ENCODE results near the gene TRIO.
"Not testable (repeated sequence)": the region's sequence is repeated elsewhere in the genome, so short reads cannot be mapped to it uniquely, and the experiment has no call there.

Gene TRIO

DNA sequence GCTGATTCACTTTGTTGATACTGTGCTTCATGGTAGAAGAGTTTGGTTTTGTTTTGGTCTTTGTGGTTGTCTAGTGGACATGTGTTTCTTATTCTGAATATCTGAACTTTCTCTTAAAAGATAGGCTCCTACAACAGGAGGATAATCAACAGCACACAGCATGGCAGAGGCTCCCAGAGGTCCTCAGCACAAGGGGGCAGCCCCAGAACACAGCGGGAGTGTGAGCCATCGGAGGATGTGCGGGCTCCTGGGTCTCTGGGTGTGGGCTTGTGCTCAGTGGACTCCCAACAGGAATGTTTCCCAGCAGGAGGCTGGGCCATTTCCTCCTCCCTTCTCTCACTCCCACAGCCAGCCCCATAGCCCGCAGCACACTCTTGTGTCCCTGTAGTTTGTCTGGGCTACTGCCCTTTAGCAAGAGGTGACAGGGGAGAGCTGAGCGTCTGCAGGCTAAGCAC lies 274.2 kb downstream of the TRIO start:
- DNase-seq = no peak

DNA sequence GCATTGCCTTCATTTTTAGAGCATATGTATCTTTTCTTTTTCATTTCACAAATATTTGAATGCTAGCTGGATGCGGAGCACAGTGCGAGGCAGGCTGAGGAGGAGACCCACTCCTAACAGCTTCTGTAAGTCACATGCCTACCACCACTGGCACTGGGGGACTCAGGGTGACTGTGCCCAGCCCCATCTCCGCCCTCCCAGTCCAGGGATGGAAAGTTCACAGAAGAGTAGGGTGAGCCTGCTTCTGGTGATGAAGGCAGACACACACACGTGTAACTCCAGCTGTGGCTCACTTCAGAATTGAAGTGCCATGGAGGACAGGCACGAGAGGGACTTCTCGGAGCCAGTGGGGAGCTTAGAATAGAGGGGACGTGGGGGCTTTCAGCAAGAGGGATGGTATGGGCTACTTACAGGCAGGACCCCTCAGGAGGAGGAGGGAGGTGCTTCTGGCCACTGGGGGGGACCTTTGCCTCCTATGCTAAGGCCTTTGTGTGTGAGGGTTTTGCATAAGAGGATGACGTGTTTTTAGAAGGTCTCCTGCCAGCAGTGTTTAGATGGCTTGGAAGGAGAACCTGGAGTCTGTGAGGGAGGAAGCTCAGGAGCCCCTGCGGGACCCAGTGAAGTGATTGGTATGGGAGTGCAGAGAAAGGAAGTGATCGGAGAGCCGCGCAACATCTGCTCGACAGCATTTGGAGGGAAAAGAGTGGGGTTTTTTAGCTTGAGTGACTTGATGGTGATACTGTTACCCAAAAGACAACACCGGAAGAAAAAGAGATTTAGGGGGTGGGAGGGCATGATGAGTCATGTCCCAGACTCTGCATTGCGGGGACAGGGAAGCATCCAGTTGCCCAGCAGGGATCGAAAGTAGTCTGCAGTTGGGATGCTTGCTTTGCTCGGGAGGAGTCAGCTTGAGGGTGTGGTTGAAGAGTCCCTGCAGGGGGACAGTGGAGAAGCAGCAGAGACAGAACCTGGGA lies 274.9 kb downstream of the TRIO start:
- no peak for DNase-seq

DNA sequence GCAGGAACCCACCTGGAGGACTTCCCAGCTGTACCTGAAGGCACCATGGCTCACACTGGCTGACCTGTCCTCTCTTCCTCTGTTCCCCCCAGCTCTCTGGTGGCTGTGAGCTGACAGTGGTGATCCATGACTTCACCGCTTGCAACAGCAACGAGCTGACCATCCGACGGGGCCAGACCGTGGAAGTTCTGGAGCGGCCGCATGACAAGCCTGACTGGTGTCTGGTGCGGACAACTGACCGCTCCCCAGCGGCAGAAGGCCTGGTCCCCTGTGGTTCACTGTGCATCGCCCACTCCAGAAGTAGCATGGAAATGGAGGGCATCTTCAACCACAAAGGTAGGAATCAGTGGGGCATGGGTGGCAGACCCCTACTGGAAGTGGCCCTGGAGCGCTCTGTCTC lies 276.5 kb downstream of the TRIO start:
- DNase-seq = no peak

GRCh38 chr5:14420101-14420811 lies 277.1 kb downstream of the TRIO start:
- no peak for DNase-seq

DNA sequence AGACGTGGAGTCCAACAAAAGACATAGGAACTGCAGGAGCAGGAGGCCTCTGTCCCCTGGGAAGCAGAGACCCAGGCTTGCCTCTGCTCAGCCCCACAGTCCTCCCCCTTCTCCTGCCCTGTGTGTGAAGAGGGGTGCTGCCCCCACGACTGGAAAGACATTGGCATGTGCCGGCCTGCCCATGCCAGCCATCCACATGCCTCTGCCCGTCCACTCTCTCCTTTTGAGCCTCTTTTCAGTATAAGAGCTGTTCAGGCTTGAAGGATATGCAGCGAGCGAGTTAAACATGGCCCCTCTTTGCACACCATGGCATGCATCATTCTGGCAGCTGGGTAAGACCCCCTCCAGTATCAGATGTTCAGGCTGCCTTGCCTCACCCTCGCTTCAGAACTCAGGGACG lies 278.7 kb downstream of the TRIO start:
- DNase-seq = no peak

- DNase-seq = no peak
These were observed 281.0 kb downstream of the TRIO start for GRCh38 chr5:14424011-14424685.

DNA sequence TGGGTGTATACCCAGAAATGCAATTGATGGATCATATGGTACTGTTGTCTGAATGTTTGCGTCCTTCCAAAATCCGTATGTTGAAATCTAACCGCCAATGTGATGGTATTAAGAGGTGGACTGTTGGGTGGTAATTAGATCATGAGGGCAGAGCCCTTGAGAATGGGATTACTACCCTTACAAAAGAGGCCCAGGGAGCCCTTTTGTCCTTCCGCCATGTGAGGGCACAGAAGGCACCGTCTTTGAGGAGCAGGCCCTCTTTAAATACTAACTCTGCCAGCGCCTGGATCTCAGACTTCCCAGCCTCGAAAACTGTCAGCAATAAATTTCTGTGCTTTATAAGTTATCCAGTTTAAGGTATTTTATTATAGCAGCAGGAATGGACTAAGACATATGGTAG lies 282.4 kb downstream of the TRIO start:
- DNase-seq = no peak

GRCh38 chr5:14426521-14426920 lies 283.4 kb downstream of the TRIO start:
- DNase-seq = no peak

DNA sequence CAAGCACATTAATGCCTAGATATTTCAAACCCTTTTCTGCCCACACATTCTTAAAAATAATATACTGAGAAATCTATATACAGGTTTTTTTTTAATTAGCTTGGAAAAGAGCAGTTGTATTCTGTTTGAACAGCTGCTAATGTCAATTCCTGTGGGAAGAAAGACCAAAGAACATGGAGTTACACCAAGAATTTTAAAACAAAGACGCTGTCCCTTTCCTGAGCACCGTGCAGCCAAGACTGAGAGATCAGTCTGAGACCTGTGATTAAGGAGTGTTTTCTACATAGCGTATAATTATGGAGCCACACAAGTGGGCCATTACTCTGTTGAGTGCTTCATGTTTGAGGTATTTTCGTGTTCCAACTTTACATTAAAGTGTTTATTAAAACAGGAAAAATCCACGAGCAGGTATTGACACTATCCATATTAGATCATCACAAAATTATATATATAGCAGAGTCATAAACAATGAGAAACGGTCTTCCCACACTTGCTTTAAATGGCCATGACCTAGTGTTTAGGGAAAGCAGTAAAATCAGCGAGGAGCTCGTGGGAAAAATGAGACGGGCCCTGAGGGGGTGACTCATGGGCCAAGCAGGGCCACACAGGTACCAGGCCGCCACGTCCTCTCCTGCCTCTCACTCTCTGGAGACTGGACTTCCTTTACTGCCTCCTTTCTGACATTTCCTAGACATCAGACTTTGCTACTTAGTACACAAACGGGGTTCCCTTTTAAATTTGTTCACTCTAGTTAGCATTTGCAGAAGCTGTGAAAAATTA lies 285.4 kb downstream of the TRIO start:
- peak in 1 of 2 donors; percentile 24 for DNase-seq

GRCh38 chr5:14429101-14430050 lies 286.2 kb downstream of the TRIO start:
- DNase-seq = no peak

DNA sequence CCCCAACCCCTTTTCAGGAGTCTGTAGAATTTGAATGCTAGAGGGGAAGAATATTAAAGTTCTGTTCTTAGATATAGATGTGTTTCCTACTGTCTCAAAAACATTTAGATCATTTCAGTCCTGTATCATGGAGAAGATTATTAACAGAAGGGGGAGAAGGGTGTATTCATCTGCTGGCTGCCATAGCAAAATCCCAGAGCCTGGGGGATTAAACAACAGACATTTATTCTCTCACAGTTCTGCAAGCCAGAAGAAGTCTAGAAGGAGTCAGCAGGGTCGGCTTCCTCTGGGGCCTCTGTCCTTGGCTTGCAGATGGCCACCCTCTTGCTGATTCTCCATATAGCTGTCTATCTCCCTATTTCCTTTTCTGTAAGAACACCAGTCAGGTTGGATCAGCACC lies 288.4 kb downstream of the TRIO start:
- no peak for DNase-seq

DNA sequence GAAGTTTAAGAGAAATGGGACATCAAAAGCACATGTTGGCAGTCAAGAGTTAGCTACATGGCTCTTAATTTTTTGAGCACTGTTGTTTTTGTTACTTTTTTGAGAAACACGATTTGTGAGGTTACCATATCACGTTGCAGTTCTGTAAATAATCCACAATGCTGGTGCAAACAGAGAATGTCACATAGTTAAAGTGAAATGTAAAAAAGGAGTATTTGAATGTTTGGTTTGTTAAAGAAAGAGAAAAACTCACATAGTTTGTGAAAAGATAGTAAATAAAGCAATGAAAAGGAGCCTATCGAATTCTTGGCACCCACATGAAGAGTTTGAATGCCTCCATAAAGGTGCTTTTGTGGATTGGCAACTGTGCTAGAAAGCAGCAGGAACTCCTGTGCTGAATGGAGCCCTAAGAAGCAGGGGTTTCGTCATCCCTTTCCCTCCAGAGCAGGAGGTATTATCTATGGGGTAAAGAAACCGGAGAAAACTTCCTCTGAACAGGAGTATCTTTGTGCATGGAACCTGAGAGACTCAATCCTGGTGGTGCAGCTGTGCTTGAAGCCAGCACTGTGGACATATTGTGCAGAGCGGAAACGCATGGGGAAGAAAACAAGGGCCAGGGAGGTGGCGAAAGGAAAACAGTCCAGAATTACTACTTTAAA lies 289.9 kb downstream of the TRIO start:
- DNase-seq = no peak

GRCh38 chr5:14435481-14435880 lies 292.3 kb downstream of the TRIO start:
- no peak for DNase-seq

DNA sequence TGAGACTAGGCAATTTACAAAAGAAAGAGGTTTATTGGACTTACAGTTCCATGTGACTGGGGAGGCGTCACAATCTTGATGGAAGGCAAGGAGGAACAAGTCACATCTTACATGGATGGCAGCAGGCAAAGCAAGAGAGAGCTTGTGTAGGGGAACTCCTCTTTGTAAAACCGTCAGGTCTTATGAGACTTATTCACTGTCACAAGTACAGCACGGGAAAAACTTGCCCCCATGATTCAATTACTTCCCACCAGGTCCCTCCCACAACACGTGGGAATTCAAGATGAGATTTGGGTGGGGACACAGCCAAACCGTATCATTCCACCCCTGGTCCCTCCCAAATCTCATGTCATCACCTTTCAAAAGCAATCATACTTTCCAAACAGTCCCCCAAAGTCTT lies 293.0 kb downstream of the TRIO start:
- DNase-seq = not testable (repeated sequence)

DNA sequence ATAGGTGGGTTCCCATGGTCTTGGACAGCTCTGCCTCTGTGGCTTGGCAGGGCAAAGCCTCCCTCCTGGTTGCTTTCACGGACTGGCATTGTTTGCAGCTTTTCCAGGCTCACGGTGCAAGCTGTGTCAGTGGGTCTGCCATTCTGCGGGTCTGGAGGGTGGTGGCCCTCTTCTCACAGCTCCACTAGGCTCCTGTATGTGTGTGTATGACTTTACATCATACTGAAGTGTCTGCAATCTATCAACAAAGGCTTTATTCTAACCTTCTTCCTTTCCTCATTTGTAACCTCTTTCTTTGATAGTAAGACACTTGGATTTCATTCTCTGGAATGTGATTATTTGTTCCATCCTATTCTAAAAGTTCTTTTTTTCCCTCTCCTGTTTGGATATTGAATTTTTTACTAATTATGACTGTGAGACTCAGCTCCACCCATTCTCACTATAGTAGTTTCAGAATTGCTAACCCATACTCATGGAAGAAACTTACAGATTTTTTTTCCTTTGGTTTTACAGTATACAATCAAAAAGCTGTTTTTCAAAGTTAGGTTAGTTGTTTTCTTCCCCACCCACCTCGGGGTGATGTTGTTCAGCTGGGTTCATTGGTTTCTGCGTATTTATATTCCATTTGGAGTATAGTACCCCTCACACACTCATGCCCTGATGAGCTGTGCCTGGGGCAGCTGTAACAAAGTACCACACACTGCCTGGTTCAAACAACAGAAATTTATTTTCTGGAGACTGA lies 293.8 kb downstream of the TRIO start:
- DNase-seq = no peak

DNA sequence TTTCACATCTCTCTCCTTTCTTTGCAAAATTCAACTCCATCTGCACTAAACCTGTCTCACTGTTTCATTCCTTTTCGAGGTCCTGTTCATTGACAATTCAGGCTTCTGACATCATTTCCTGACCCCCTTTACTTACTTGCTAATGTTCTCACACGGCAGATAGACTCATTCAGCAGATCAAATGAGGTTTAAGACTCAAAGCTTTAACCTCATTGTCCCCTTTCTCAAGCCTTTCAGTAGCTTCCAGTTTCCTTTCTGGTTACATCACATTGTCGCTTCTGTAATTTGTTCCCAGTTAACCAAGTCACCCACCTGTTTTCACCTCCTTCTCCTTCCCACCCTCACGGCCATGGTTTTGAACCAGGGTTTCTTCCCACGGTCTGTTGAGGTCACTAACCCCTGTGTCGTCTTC lies 295.1 kb downstream of the TRIO start:
- DNase-seq = peak in 1 of 2 donors; percentile 38

DNA sequence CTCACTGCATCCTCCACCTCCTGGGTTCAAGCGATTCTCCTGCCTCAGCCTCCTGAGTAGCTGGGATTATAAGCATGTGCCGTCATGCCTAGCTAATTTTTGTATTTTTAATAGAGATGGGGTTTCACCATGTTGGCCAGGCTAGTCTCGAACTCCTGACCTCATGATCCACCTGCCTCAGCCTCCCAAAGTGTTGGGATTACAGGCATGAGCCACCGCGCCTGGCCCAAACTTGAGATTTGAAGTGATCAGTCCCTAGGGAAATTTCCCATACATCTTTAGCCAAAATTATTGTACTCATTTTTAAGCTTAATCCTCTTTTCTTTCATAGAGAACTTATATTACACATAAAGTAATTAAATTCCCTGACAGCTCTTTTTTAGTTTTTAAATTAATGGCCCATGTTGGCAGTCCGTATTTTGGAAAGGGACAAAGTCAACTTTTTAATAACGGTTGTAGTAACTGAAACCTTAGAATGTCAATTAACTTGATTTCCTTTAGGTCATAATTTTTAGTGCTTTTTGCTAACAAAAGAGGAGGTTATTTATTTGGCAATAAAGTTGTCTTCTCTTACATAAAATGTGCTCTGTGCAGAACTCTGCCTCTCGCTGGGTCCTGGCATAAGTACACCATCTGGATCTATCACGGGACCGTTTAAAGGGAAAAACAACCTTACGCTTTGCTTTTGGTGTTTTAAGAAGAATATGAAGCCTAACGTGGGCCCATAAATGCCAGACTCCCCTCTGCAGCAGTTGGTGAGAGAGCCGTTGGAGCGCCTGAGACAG lies 296.1 kb downstream of the TRIO start:
- DNase-seq = no peak

DNA sequence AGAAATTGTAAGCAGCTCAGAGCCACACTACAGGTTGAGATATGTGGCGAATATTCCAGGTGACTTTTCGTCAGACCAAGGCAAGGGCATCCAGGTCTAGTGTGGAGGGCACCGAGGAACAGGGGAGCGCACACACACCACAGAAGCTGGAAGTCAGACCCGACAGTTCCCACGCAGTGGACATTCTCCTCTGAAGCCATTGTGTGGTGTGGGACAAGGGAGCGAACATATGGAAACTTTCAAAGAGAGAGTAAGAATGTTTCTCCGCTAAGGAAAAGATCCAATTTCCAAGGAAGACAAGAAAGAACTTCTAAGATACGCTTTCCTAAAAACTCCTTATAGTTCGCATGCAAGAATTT lies 297.1 kb downstream of the TRIO start:
- DNase-seq = no peak
